HG02610 (cell line): ENCODE data around the gene UNK.
A peak's percentile ranks its signal among the peaks of the same experiment; 100 is the strongest.
"Not testable (repeated sequence)": the region's sequence is repeated elsewhere in the genome, so short reads cannot be mapped to it uniquely, and the experiment has no call there.

Source experiments
- ATAC-seq: cut with Tn5 transposase; IDR thresholded peaks from one replicate; pipeline ENCODE4 v1.9.1; 2021; ENCODE audit warnings: mild to moderate bottlenecking, moderate library complexity; ENCODE audit not compliant: unreplicated experiment

UNK gene

GRCh38 chr17:75847614-75848522 lies 63.3 kb downstream of the UNK start:
- ATAC-seq, result no peak

DNA sequence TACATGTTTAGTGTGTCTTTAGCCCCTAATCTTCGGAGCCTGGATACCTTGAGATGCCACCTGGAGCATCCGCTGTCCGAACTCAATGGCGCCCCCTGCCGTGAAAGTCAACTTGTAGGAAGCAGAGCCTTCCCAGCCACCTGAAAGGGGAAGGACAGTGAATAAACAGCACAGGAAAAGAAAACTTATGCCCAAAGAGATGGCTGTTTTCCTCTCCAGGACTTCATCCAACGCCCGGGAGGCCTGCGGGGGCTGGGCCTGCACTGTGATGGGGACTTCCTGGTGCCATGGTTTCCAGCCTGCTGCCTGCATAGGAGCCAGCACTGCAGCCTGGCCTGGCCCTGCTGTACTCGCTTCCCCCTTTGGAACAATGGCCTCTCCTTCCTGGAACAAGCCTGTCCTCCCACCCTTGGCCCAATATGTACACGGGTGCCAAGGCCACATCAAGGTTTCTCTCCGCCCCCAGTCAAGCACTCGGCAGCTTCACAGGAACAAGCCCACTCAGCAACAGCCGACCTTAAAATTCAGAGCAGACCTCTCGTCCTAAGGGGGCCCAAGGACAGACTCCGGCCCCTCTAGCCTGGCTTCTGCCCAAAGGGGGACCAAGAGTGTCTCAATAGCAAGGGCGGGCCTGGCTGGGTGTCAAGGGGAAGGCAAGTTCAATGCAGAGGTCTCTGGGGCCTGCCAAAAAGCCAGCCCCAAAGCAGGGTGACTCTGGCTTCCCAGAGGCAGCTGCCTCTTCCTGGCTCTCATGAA lies 64.1 kb downstream of the UNK start:
- ATAC-seq, result no peak

- ATAC-seq, result no peak
Observed at GRCh38 chr17:75849279-75849646, 64.7 kb downstream of the UNK start.

GRCh38 chr17:75849724-75850123 lies 65.1 kb downstream of the UNK start:
- no peak for ATAC-seq

GRCh38 chr17:75850928-75851692 lies 66.5 kb downstream of the UNK start:
- no peak for ATAC-seq

DNA sequence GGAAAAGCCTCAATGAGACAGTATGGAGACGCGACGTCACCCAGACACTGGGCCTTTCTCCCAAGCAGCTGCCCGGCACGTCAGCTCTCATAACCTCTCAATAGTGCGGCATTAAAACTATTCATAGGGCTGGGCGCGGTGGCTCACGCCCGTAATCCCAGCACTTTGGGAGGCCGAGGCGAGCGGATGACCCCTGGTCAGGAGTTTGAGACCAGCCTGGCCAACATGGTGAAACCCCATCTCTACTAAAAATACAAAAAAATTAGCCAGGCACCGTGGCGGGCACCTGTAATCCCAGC lies 67.0 kb downstream of the UNK start:
- not testable (repeated sequence) for ATAC-seq

DNA sequence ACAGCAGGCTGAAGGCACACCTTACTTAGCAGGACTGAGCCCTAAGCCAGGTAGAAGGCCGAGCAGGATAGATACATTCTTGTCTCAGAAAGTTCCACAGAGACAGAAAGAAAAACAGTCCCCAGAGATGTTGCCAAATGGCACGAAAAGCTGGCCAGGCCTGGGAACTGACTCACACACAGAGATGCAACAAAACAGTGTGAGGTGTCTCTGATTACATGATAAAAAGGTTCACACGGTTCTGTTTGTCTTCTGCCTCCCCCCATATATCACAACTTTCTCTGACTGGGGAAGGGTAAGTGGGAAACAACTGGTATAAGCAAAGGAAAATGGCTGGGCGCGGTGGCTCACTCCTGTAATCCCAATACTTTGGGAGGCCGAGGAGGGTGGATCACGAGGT lies 68.8 kb downstream of the UNK start:
- ATAC-seq, result no peak

GRCh38 chr17:75854101-75854748 lies 69.6 kb downstream of the UNK start:
- no peak for ATAC-seq

- ATAC-seq, result peak; percentile 3
Observed at GRCh38 chr17:75854881-75855309, 70.3 kb downstream of the UNK start.

GRCh38 chr17:75855310-75856061 lies 70.9 kb downstream of the UNK start, which contains the start of gene WBP2:
TSS of gene WBP2 (minus strand) at chr17:75855335. CDS start at chr17:75855297, 38 bp downstream.
- ATAC-seq, result peak; percentile 86

- ATAC-seq, result no peak
Observed at GRCh38 chr17:75856062-75856756, 71.6 kb downstream of the UNK start.

GRCh38 chr17:75859358-75859757 lies 74.8 kb downstream of the UNK start:
- ATAC-seq, result not testable (repeated sequence)

- ATAC-seq, result no peak
Observed at GRCh38 chr17:75861927-75862317, 77.3 kb downstream of the UNK start.

GRCh38 chr17:75864448-75864871 lies 79.9 kb downstream of the UNK start:
- peak; percentile 84 for ATAC-seq

DNA sequence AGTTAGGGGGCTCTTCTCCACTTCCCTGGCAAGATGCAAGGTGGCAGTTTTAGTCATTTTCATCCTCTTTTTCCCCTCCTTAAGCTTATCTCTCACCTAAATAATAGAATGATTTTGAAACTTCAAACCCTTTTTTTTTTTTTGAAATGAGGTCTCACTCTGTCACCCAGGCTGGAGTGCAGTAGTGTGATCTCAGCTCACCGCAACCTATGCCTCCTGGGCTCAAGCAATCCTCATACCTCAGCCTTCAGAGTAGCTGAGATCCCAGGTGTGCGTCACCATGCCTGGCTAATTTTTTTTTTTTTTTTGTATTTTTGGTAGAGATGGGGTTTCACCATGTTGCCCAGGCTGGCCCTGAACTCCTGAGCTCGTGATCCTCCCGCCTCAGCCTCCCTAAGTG lies 80.3 kb downstream of the UNK start:
- peak; percentile 14 for ATAC-seq

GRCh38 chr17:75865404-75866188 lies 81.0 kb downstream of the UNK start:
- not testable (repeated sequence) for ATAC-seq

GRCh38 chr17:75868730-75869281 lies 84.2 kb downstream of the UNK start:
- not testable (repeated sequence) for ATAC-seq
